HG02623 (cell line): ENCODE results near the gene USP24.

Experiments used
- ATAC-seq: cut with Tn5 transposase; IDR thresholded peaks from one replicate; pipeline ENCODE4 v1.9.1; 2021; ENCODE audit warnings: moderate library complexity; ENCODE audit not compliant: unreplicated experiment

Gene USP24

GRCh38 chr1:55168353-55168752 is 46.8 kb downstream of the USP24 start:
- ATAC-seq: no peak

- ATAC-seq: no peak
These were observed 47.8 kb downstream of the USP24 start for GRCh38 chr1:55167224-55167871.

GRCh38 chr1:55164906-55165305 is 50.3 kb downstream of the USP24 start:
- no peak for ATAC-seq

- ATAC-seq: no peak
These were observed 55.6 kb downstream of the USP24 start for GRCh38 chr1:55159571-55159970.

GRCh38 chr1:55156608-55157007 is 58.6 kb downstream of the USP24 start:
- no peak for ATAC-seq

- ATAC-seq: no peak
These were observed 59.1 kb downstream of the USP24 start for GRCh38 chr1:55156093-55156492.

GRCh38 chr1:55155522-55155921 is 59.6 kb downstream of the USP24 start:
- ATAC-seq: no peak

- ATAC-seq: no peak
These were observed 60.5 kb downstream of the USP24 start for GRCh38 chr1:55154616-55155015.

- ATAC-seq: no peak
These were observed 62.1 kb downstream of the USP24 start for GRCh38 chr1:55153031-55153430.

- peak; percentile 74 for ATAC-seq
These were observed 64.1 kb downstream of the USP24 start for GRCh38 chr1:55150880-55151588.

- ATAC-seq: no peak
These were observed 66.5 kb downstream of the USP24 start for GRCh38 chr1:55148676-55149075.

- ATAC-seq: no peak
These were observed 67.6 kb downstream of the USP24 start for GRCh38 chr1:55147524-55147923.

GRCh38 chr1:55146781-55147180 is 68.4 kb downstream of the USP24 start:
- no peak for ATAC-seq

GRCh38 chr1:55144886-55145285 is 70.3 kb downstream of the USP24 start:
- no peak for ATAC-seq

- ATAC-seq: no peak
These were observed 71.5 kb downstream of the USP24 start for GRCh38 chr1:55143684-55144083.

GRCh38 chr1:55141295-55141893 is 73.8 kb downstream of the USP24 start:
- ATAC-seq: no peak

GRCh38 chr1:55140546-55140983 is 74.6 kb downstream of the USP24 start:
- ATAC-seq: peak; percentile 88

- no peak for ATAC-seq
These were observed 75.0 kb downstream of the USP24 start for GRCh38 chr1:55140137-55140536.

- no peak for ATAC-seq
These were observed 76.3 kb downstream of the USP24 start for GRCh38 chr1:55138823-55139222.

- no peak for ATAC-seq
These were observed 80.9 kb downstream of the USP24 start for GRCh38 chr1:55134152-55134808.

- ATAC-seq: no peak
These were observed 83.4 kb downstream of the USP24 start for GRCh38 chr1:55131801-55132200.

- ATAC-seq: no peak
These were observed 83.9 kb downstream of the USP24 start for GRCh38 chr1:55131218-55131617.
